ENCODE data around the gene FBXW8. TPM values are rescaled to one million over a fixed set of nuclear protein-coding genes. Genes with fewer than 3 reads are reported as not detected.

FBXW8 gene
- total RNA-seq, 1 donor from 2014 or later, result 32.1 TPM

- peak overlapping the region; percentile 45 for H3K27ac Mint-ChIP-seq (ENCODE audit: unreplicated experiment)
- no peak overlapping the region for H3K4me3 Mint-ChIP-seq (ENCODE audit: unreplicated experiment)
These were observed 11.6 kb downstream of the FBXW8 start for GRCh38 chr12:116922194-116922897.

GRCh38 chr12:116924558-116925453 lies 14.1 kb downstream of the FBXW8 start:
- Mint-ChIP-seq H3K9me3 (ENCODE audit: unreplicated experiment) (no peaks in the 10 kb centered on the region), H3K4me1 (ENCODE audit: unreplicated experiment) (peaks cover 54% of the 10 kb centered on the region), H3K27ac (ENCODE audit: unreplicated experiment) (no peak overlapping the region)

More at GRCh38 chr12:116922194-116922897, 11.6 kb downstream of the FBXW8 start:
- no peaks in the 10 kb centered on the region for H3K9me3 Mint-ChIP-seq (ENCODE audit: unreplicated experiment)
- no peaks in the 10 kb centered on the region for H3K27me3 Mint-ChIP-seq (ENCODE audit: unreplicated experiment)
- no peak for DNase-seq (ENCODE audit: extremely low spot score, unreplicated experiment)
- peaks cover 54% of the 10 kb centered on the region for H3K4me1 Mint-ChIP-seq (ENCODE audit: unreplicated experiment)
- no peak for TF ChIP-seq CTCF (IDR thresholded peaks at IDR 0.05)
- peaks cover 2% of the 10 kb centered on the region for H3K36me3 Mint-ChIP-seq (ENCODE audit: unreplicated experiment)

GRCh38 chr12:116926283-116927243 lies 15.8 kb downstream of the FBXW8 start:
- TF ChIP-seq CTCF (IDR thresholded peaks at IDR 0.05), result no peak
- Mint-ChIP-seq H3K9me3 (ENCODE audit: unreplicated experiment) (no peaks in the 10 kb centered on the region), H3K4me1 (ENCODE audit: unreplicated experiment) (peaks cover 39% of the 10 kb centered on the region), H3K27ac (ENCODE audit: unreplicated experiment) (peak overlapping the region; percentile 64), H3K36me3 (ENCODE audit: unreplicated experiment) (peaks cover 20% of the 10 kb centered on the region), H3K27me3 (ENCODE audit: unreplicated experiment) (no peaks in the 10 kb centered on the region), H3K4me3 (ENCODE audit: unreplicated experiment) (no peak overlapping the region)
- DNase-seq (ENCODE audit: extremely low spot score, unreplicated experiment), result no peak

More at GRCh38 chr12:116924558-116925453, 14.1 kb downstream of the FBXW8 start:
- no peak overlapping the region for H3K4me3 Mint-ChIP-seq (ENCODE audit: unreplicated experiment)
- H3K27me3 Mint-ChIP-seq (ENCODE audit: unreplicated experiment), result no peaks in the 10 kb centered on the region
- H3K36me3 Mint-ChIP-seq (ENCODE audit: unreplicated experiment), result peaks cover 13% of the 10 kb centered on the region
- no peak for TF ChIP-seq CTCF (IDR thresholded peaks at IDR 0.05)
- no peak for DNase-seq (ENCODE audit: extremely low spot score, unreplicated experiment)

GRCh38 chr12:116927244-116927940 lies 16.6 kb downstream of the FBXW8 start:
- TF ChIP-seq CTCF (IDR thresholded peaks at IDR 0.05), result no peak
- Mint-ChIP-seq H3K27me3 (ENCODE audit: unreplicated experiment) (no peaks in the 10 kb centered on the region), H3K4me1 (ENCODE audit: unreplicated experiment) (peaks cover 34% of the 10 kb centered on the region), H3K4me3 (ENCODE audit: unreplicated experiment) (no peak overlapping the region), H3K27ac (ENCODE audit: unreplicated experiment) (peak overlapping the region; percentile 52), H3K9me3 (ENCODE audit: unreplicated experiment) (no peaks in the 10 kb centered on the region), H3K36me3 (ENCODE audit: unreplicated experiment) (peaks cover 27% of the 10 kb centered on the region)
- DNase-seq (ENCODE audit: extremely low spot score, unreplicated experiment), result no peak
